CD4-positive, alpha-beta T cell treated with Interleukin-4 for 1 hour (primary cell): Measurements from ENCODE around the gene CARD9.
A peak's percentile ranks its signal among the peaks of the same experiment; 100 is the strongest.

Experiments used
- DNase-seq, 2 donors: peaks; one replicate each; pipeline ENCODE4 v3.0.0-alpha.2; 2020 to 2022

Gene CARD9

DNA sequence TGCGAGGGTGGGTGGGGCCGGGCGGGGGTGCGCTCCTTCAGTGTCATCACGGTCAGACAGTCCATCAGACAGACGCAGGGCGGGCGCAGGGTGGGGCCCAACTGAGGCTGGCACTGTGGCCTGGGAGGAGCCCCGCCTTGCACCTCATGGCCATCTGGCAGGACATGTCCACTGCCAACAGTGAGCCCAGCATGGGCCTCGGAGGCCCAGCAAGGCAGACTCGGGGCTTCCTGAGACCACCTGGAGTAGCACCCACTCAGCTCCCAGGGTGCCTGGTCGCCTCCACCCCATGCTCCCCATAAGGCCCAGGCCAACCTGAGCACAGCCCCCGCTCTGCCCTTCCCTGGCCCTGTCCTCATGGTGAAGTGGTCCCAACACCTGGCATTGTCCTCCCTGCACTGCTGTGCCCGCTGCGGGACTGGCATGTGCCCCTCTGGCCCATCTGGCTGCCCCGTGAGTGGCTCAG is 54.7 kb downstream of the CARD9 start:
- DNase-seq, result no peak

DNA sequence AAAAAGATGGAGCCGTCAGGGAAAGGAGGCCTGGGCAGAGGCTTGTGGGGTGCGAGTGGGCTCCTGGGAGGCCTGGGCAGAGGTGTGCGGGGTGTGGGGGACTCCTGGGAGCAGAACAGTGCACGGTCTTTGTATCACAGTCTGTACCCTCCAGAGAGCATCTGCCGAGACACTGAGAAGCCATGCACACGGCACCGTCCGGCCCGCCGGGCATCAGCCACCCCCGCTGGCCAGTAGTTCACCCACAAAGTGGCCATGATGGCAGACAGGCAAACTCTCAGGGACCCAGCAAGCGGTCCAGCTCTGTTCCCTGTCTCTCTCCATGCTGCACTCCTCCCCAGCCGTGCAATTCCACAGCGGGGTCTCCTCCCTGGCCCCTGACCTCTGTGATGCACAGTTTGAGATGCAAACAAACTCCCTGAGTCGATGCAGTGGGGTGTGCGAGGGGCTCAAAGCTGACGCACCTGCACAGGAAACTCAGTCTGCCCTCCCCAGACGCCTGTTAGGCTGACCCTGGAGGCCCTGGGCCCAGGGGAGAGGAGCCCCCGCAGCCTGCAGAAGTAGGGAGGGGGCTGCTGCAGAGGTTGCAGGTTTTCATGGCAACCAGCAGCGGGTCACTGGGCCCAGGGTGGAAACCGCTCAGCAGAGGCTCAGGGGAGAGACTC is 55.2 kb downstream of the CARD9 start:
- DNase-seq, result no peak

DNA sequence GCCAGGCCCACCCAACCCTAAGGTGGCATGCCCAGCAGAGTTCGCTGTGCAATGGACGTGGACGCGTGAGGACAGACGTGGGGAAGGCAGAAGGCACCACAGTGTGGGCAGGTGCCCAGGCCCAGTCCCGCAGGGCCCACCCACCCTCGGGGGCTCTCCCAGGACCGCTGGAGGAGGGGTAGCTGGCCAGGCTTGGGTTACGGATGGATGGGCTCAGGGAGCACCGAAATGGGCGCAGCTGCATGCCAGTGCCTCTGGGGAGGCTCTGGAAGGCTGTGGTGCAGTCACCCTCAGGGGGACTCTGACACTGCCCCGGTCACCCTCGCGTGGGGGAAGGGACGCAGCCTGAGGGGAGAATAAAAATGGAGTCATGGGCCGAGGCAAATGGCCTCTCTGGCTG is 55.8 kb downstream of the CARD9 start:
- no peak for DNase-seq

DNA sequence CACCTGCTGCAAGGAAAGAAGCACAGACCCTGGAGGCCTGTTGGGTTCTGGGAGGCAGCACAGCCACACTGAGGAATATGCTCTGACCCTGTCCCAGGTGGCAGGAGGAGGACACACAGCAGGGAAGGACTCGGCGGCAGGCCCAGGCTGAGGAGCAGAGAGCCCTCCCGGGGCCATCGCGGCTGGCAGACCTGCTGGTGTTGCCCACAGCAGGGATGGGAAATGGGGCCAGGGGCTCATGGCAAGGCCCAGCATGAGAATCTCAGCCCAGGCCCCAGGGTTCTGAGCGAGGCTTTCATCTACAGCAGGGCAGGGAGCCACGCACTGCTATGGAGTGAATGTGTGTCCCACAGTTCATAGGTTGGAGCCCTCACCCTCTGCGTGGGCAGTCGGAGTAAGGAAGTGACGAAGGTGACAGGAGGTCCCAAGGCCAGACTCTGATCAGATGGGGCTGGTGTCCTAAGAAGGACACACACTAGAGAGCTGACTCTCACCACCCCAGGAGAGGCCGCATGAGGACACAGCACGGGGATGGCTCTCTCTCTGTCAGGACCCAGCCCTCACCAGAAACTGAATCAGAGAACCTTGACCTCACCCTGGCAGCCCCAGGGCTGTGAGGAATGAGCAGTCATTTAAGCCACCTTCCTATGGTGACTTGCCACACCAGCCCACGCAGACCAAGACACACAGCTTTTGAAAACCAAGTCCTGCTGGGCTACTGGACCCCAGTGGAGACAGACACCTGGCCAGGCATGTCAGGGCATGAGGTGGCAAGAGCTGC is 56.4 kb downstream of the CARD9 start:
- no peak for DNase-seq

GRCh38 chr9:136316271-136316751 is 57.2 kb downstream of the CARD9 start:
- DNase-seq, result peak; percentile 72

- DNase-seq, result no peak
Observed at GRCh38 chr9:136314944-136315343, 58.5 kb downstream of the CARD9 start.

GRCh38 chr9:136314056-136314416 is 59.4 kb downstream of the CARD9 start:
- DNase-seq, result no peak
